Keratinocyte (primary cell): ENCODE results near the gene PAPSS2. TPM values are rescaled to one million over a fixed set of nuclear protein-coding genes. Genes with fewer than 3 reads are reported as not detected.

Experiments used
- DNase-seq: peaks from one replicate; pipeline ENCODE4 v3.0.0-alpha.2; 2011; ENCODE audit warnings: low read depth, missing footprints, low spot score
- FAIRE-seq: peaks from 2 replicates; lab custom pipeline; 2011; peaks lifted over from hg19 to GRCh38; lab: Jason Lieb, UNC
- H2AFZ ChIP-seq: 2 replicates; pipeline ENCODE4 v1.6.0; 2012; ENCODE audit warnings: low read length, control low read depth, inconsistent platforms; ENCODE audit not compliant: control insufficient read depth
- H3K27ac ChIP-seq: 2 replicates; pipeline ENCODE4 v1.5.1; 2011; ENCODE audit warnings: low read length; ENCODE audit not compliant: control insufficient read depth, insufficient read depth
- H3K27me3 ChIP-seq: 3 replicates; pipeline ENCODE4 v1.6.0; 2011; ENCODE audit warnings: low read length; ENCODE audit not compliant: control insufficient read depth, insufficient read depth; ENCODE audit errors: extremely low read depth
- H3K36me3 ChIP-seq, 2 experiments: 2 replicates in 1 of 2; 3 replicates in 1 of 2; pipeline ENCODE4 v1.5.1; 2011; ENCODE audit warnings: low read length in 2 of 2, mild to moderate bottlenecking in 1 of 2; ENCODE audit not compliant: control insufficient read depth in 2 of 2, insufficient read depth in 2 of 2; ENCODE audit errors: extremely low read depth in 1 of 2
- H3K4me1 ChIP-seq: 3 replicates; pipeline ENCODE4 v1.5.1; 2011; ENCODE audit warnings: low read length; ENCODE audit not compliant: control insufficient read depth, insufficient read depth; ENCODE audit errors: extremely low read depth
- H3K4me2 ChIP-seq: 3 replicates; pipeline ENCODE4 v1.6.0; 2011; ENCODE audit warnings: low read depth, low read length; ENCODE audit not compliant: control insufficient read depth, insufficient read depth; ENCODE audit errors: extremely low read depth
- H3K4me3 ChIP-seq, 3 experiments: fragments of 200-600 bp in 1 of 3; sonication (generic) in 1 of 3; 2 replicates in 2 of 3; 3 replicates in 1 of 3; pipeline ENCODE4 v1.5.1; 2011 to 2016; ENCODE audit warnings: low read length in 3 of 3, mild to moderate bottlenecking in 3 of 3, control low read depth in 2 of 3, inconsistent platforms in 1 of 3, low read depth in 1 of 3, mixed read lengths in 1 of 3, mixed run types in 1 of 3, moderate library complexity in 1 of 3; ENCODE audit not compliant: control insufficient read depth in 2 of 3, insufficient read depth in 2 of 3; ENCODE audit errors: extremely low read depth in 1 of 3
- H3K79me2 ChIP-seq: 2 replicates; pipeline ENCODE4 v1.6.0; 2012; ENCODE audit warnings: low read length; ENCODE audit not compliant: control insufficient read depth, insufficient read depth
- H3K9ac ChIP-seq: 3 replicates; pipeline ENCODE4 v1.6.0; 2011; ENCODE audit warnings: low read length; ENCODE audit not compliant: control insufficient read depth, insufficient read depth; ENCODE audit errors: extremely low read depth
- H3K9me1 ChIP-seq: 3 replicates; pipeline ENCODE4 v1.6.0; 2011; ENCODE audit warnings: low read length; ENCODE audit not compliant: control insufficient read depth, insufficient read depth; ENCODE audit errors: extremely low read depth
- H3K9me3 ChIP-seq: 2 replicates; pipeline ENCODE4 v1.5.1; 2012; ENCODE audit warnings: low read depth, low read length; ENCODE audit not compliant: control insufficient read depth
- H4K20me1 ChIP-seq: 3 replicates; pipeline ENCODE4 v1.6.0; 2011; ENCODE audit warnings: low read length; ENCODE audit not compliant: control insufficient read depth, insufficient read depth; ENCODE audit errors: extremely low read depth
- CTCF ChIP-seq, 3 experiments: IDR thresholded peaks in 1 of 3; conservative IDR thresholded peaks in 1 of 3; optimal IDR thresholded peaks in 1 of 3; 2 replicates in 2 of 3; 3 replicates in 1 of 3; pipeline versions ENCODE3 to v1.5.1; 2011; ENCODE audit warnings: low read length in 3 of 3, mild to moderate bottlenecking in 3 of 3, moderate library complexity in 2 of 3, control low read depth in 1 of 3, inconsistent platforms in 1 of 3; ENCODE audit not compliant: insufficient read depth in 2 of 3; ENCODE audit errors: extremely low read depth in 1 of 3
- EZH2 ChIP-seq: IDR thresholded peaks from one replicate; pipeline ENCODE4 v1.6.1; 2012; ENCODE audit warnings: inconsistent platforms, mild to moderate bottlenecking, low read length, moderate library complexity
- dilution Hi-C: fragments of 300-500 bp; cut with MboI; formaldehyde crosslinking; loops from one replicate; pipeline ENCODE4 v1.7.0; 2020; ENCODE audit warnings: low sequenced_read_pairs; ENCODE audit not compliant: extremely low pct_ligation_motif_present
- polyA plus RNA-seq, 5 experiments: library from polyadenylated mRNA; depleted of rRNA in 3 of 5; stranded (reverse) in 3 of 5; stranded (forward) in 1 of 5; unstranded in 1 of 5; fragments of >200 nt; gene quantifications; 1 replicate in 1 of 5; 2 replicates in 3 of 5; 3 replicates in 1 of 5; pipeline versions ENCODE4 v1.2.1 to v1.2.3, GENCODE V29; 2011 to 2012; ENCODE audit warnings: missing spikeins in 2 of 5, low read depth in 1 of 5, low replicate concordance in 1 of 5

PAPSS2 gene
- polyA plus RNA-seq, 1 donor (not counting 4 experiments of a cell fraction or from before 2014, with no cell fraction given): 1.1 TPM

- H3K9ac ChIP-seq: no peak overlapping the region
- FAIRE-seq (no peak), DNase-seq (no peak)
- no peaks in the 10 kb centered on the region for H3K9me1 ChIP-seq
- no peaks in the 10 kb centered on the region for H3K27me3 ChIP-seq
- no peak overlapping the region for H3K4me3 ChIP-seq
- no peaks in the 10 kb centered on the region for H4K20me1 ChIP-seq
- no peaks in the 10 kb centered on the region for H3K36me3 ChIP-seq
- H3K9me3 ChIP-seq: no peaks in the 10 kb centered on the region
- peaks cover 20% of the 10 kb centered on the region for H3K4me1 ChIP-seq
- no peaks in the 10 kb centered on the region for H3K79me2 ChIP-seq
- no peak overlapping the region for H3K4me2 ChIP-seq
- H2AFZ ChIP-seq: no peak overlapping the region
- H3K27ac ChIP-seq: no peak overlapping the region
- dilution Hi-C loops: no loop called here
- TF ChIP-seq CTCF (optimal IDR thresholded peaks at IDR 0.05 in 1 of 3, IDR thresholded peaks at IDR 0.05 in 1 of 3, conservative IDR thresholded peaks at IDR 0.05 in 1 of 3; ENCODE audit: extremely low read depth in 1 of 3, insufficient read depth in 2 of 3, low read length in 3 of 3) (no peak), EZH2 (no peak)
Measured at GRCh38 chr10:87674943-87675342, 15.3 kb downstream of the PAPSS2 start.

GRCh38 chr10:87675396-87676376 is 16.0 kb downstream of the PAPSS2 start:
- Histone ChIP-seq H3K9me3 (no peaks in the 10 kb centered on the region), H3K4me3 (no peak overlapping the region), H2AFZ (peak overlapping the region; percentile 8), H3K36me3 (no peaks in the 10 kb centered on the region), H4K20me1 (no peaks in the 10 kb centered on the region), H3K27me3 (no peaks in the 10 kb centered on the region), H3K27ac (peak overlapping the region; percentile 11), H3K9me1 (no peaks in the 10 kb centered on the region), H3K79me2 (no peaks in the 10 kb centered on the region), H3K4me2 (peak overlapping the region; percentile 19), H3K9ac (no peak overlapping the region), H3K4me1 (peaks cover 20% of the 10 kb centered on the region)
- TF ChIP-seq EZH2: no peak
- no peak for TF ChIP-seq CTCF (optimal IDR thresholded peaks at IDR 0.05 in 1 of 3, IDR thresholded peaks at IDR 0.05 in 1 of 3, conservative IDR thresholded peaks at IDR 0.05 in 1 of 3; ENCODE audit: extremely low read depth in 1 of 3, insufficient read depth in 2 of 3, low read length in 3 of 3)
- DNase-seq: peak; percentile 76
- peak; percentile 74 for FAIRE-seq
- dilution Hi-C loops: no loop called here
